HG03378 (cell line): Measurements from ENCODE around the gene MYL5.
"Not testable (repeated sequence)": the region's sequence is repeated elsewhere in the genome, so short reads cannot be mapped to it uniquely, and the experiment has no call there.

Experiments used
- ATAC-seq: cut with Tn5 transposase; IDR thresholded peaks from one replicate; pipeline ENCODE4 v1.9.1; 2021; ENCODE audit warnings: mild to moderate bottlenecking, moderate library complexity; ENCODE audit not compliant: unreplicated experiment

MYL5 gene

GRCh38 chr4:683982-684622 is 9.8 kb downstream of the MYL5 start:
- no peak for ATAC-seq

GRCh38 chr4:684623-685327 is 10.4 kb downstream of the MYL5 start:
- ATAC-seq: no peak

- no peak for ATAC-seq
These were observed 11.5 kb downstream of the MYL5 start for GRCh38 chr4:685679-686412.

GRCh38 chr4:686413-687040 is 12.2 kb downstream of the MYL5 start:
- ATAC-seq: no peak

GRCh38 chr4:687048-687970 is 13.0 kb downstream of the MYL5 start:
- ATAC-seq: no peak

GRCh38 chr4:687971-688853 is 13.9 kb downstream of the MYL5 start:
- no peak for ATAC-seq

GRCh38 chr4:688854-689681 is 14.7 kb downstream of the MYL5 start, which contains the start of gene SLC49A3:
SLC49A3 (minus strand) TSS chr4:689151; CDS start chr4:689127, 24 bp downstream.
- ATAC-seq: no peak

- ATAC-seq: no peak
These were observed 15.4 kb downstream of the MYL5 start for GRCh38 chr4:689723-690122.

GRCh38 chr4:692771-693554 is 18.6 kb downstream of the MYL5 start:
- ATAC-seq: no peak

- ATAC-seq: not testable (repeated sequence)
These were observed 20.1 kb downstream of the MYL5 start for GRCh38 chr4:694341-694940.

- ATAC-seq: no peak
These were observed 25.7 kb downstream of the MYL5 start for GRCh38 chr4:699816-700580.

- no peak for ATAC-seq
These were observed 26.4 kb downstream of the MYL5 start for GRCh38 chr4:700587-701264.

- no peak for ATAC-seq
These were observed 28.3 kb downstream of the MYL5 start for GRCh38 chr4:702618-703048.

- ATAC-seq: no peak
These were observed 29.2 kb downstream of the MYL5 start for GRCh38 chr4:703336-704197.
